GM12878 (cell line): Measurements from ENCODE around the gene TAPBP. TPM values are rescaled to one million over a fixed set of nuclear protein-coding genes. Genes with fewer than 3 reads are reported as not detected.

Experiments used
- ATAC-seq: fragments of 200-7000 bp; cut with Tn5 transposase; 3 replicates; pipeline ENCODE4 v1.9.1; 2020; ENCODE audit warnings: mild to moderate bottlenecking, moderate library complexity
- BruUV-seq: library from RNA; stranded (reverse); fragments of 400-500 nt; replicated peaks from 2 replicates; lab custom pipeline; 2021; lab: Mats Ljungman, UMichigan
- CTCF ChIA-PET: fragments of 300-600 bp; sonication (Branson Sonifier 250); formaldehyde crosslinking; extraction: SDS; loops from one replicate; lab custom pipeline; 2021; ENCODE audit warnings: inconsistent platforms; lab: Yijun Ruan, JAX
- POLR2A ChIA-PET: fragments of 350-600 bp; formaldehyde crosslinking; extraction: SDS; loops from one replicate; lab custom pipeline; 2021; ENCODE audit warnings: inconsistent platforms; lab: Charles Lee
- RAD21 ChIA-PET: fragments of 300-600 bp; sonication (Branson Sonifier 250); formaldehyde crosslinking; loops from one replicate; lab custom pipeline; 2023; ENCODE audit warnings: antibody characterized with exemption; ENCODE audit not compliant: unreplicated experiment; lab: Charles Lee
- SMC1A ChIA-PET: fragments of 300-600 bp; sonication (Branson Sonifier 250); formaldehyde crosslinking; loops from one replicate; lab custom pipeline; 2023; ENCODE audit not compliant: unreplicated experiment, uncharacterized antibody; lab: Charles Lee
- DNase-seq: peaks from one replicate; pipeline ENCODE4 v3.0.0-alpha.2; 2011; ENCODE audit warnings: low read depth, low spot score
- FAIRE-seq: peaks from 3 replicates; lab custom pipeline; 2011; peaks lifted over from hg19 to GRCh38; lab: Jason Lieb, UNC
- H2AFZ ChIP-seq: 2 replicates; pipeline ENCODE4 v1.6.0; 2011; ENCODE audit warnings: low read depth, low read length, control low read depth; ENCODE audit not compliant: control insufficient read depth
- H3K27ac ChIP-seq: 2 replicates; pipeline ENCODE4 v1.5.1; 2011; ENCODE audit warnings: control low read depth; ENCODE audit not compliant: control insufficient read depth, insufficient read depth
- H3K27me3 ChIP-seq, 2 experiments: replicated peaks in 1 of 2; 2 replicates each; pipeline versions ENCODE4 v1.6.0 to v1.6.1; 2011; ENCODE audit warnings: low read length in 1 of 2; ENCODE audit not compliant: control insufficient read depth in 2 of 2, insufficient read depth in 2 of 2
- H3K36me3 ChIP-seq, 2 experiments: 2 replicates each; pipeline ENCODE4 v1.5.1; 2011; ENCODE audit warnings: low read length in 1 of 2; ENCODE audit not compliant: control insufficient read depth in 2 of 2, insufficient read depth in 2 of 2
- H3K4me1 ChIP-seq: 2 replicates; pipeline ENCODE4 v1.6.1; 2011; ENCODE audit warnings: mild to moderate bottlenecking, low read length, moderate library complexity, mixed read lengths; ENCODE audit not compliant: control insufficient read depth, insufficient read depth
- H3K4me2 ChIP-seq: 2 replicates; pipeline ENCODE4 v1.6.0; 2011; ENCODE audit warnings: control low read depth; ENCODE audit not compliant: control insufficient read depth, insufficient read depth
- H3K4me3 ChIP-seq: fragments of 200-600 bp; sonication (generic); 2 replicates; pipeline ENCODE4 v1.5.1; 2016
- H3K79me2 ChIP-seq: 2 replicates; pipeline ENCODE4 v1.6.0; 2011; ENCODE audit warnings: low read length; ENCODE audit not compliant: control insufficient read depth, insufficient read depth
- H3K9ac ChIP-seq: 2 replicates; pipeline ENCODE4 v1.8.0; 2011; ENCODE audit warnings: low read length, control low read depth, mixed read lengths; ENCODE audit not compliant: control insufficient read depth, insufficient read depth
- H3K9me3 ChIP-seq: replicated peaks from 3 replicates; pipeline ENCODE4 v1.5.1; 2011; ENCODE audit warnings: mild to moderate bottlenecking, low read length; ENCODE audit not compliant: control insufficient read depth, insufficient read depth
- H4K20me1 ChIP-seq: 2 replicates; pipeline ENCODE4 v1.6.0; 2011; ENCODE audit not compliant: control insufficient read depth, insufficient read depth
- BHLHE40 ChIP-seq, 2 experiments: fragments of 450-650 bp in 1 of 2; IDR thresholded peaks; 2 replicates each; pipeline ENCODE4 v1.6.1; 2011 to 2017; ENCODE audit warnings: low read depth in 2 of 2, borderline replicate concordance in 1 of 2, improper control_type of control experiment in 1 of 2, low read length in 1 of 2, mild to moderate bottlenecking in 1 of 2
- MYB ChIP-seq: fragments of 150-350 bp; IDR thresholded peaks from 2 replicates; pipeline ENCODE4 v1.6.1; 2014; ENCODE audit warnings: mild to moderate bottlenecking, low read depth, low read length, borderline replicate concordance
- POU2F2 ChIP-seq: IDR thresholded peaks from 3 replicates; pipeline ENCODE4 v1.6.1; 2011; ENCODE audit warnings: low read depth, mild to moderate bottlenecking, low read length, borderline replicate concordance
- SMC3 ChIP-seq: IDR thresholded peaks from 2 replicates; pipeline ENCODE4 v1.6.1; 2011; ENCODE audit warnings: low read length, improper control_type of control experiment, borderline replicate concordance
- TCF3 ChIP-seq: IDR thresholded peaks from 2 replicates; pipeline ENCODE4 v1.6.1; 2012; ENCODE audit warnings: low read depth, mild to moderate bottlenecking, low read length, borderline replicate concordance; ENCODE audit not compliant: insufficient read depth
- WGBS: methylation state at CpG from one replicate; pipeline ENCODE4 v1.1.6; 2016; ENCODE audit warnings: low lambda C conversion rate; ENCODE audit not compliant: insufficient replicate concordance, insufficient coverage; ENCODE audit errors: missing lambda C conversion rate; 5-methylcytosine and 5-hydroxymethylcytosine counted together
- in situ Hi-C: fragments of 300-500 bp; cut with MboI; formaldehyde crosslinking; loops from 9 replicates; pipeline ENCODE4 v1.14.3; 2018; ENCODE audit warnings: mixed read lengths
- intact Hi-C: fragments of 100-400 bp; cut with micrococcal nuclease; formaldehyde crosslinking; loops from one replicate; pipeline ENCODE4 v1.14.2; 2022; ENCODE audit not compliant: unreplicated experiment
- polyA plus RNA-seq, 11 experiments: library from polyadenylated mRNA; depleted of rRNA in 4 of 11; unstranded in 6 of 11; stranded (reverse) in 5 of 11; fragments of >200 nt; fragmentation: Nextera tagmentation in 4 of 11; fragmentation: Illumina TruSeq in 1 of 11; extraction: Ambion mirVana in 4 of 11; extraction: Trizol in 1 of 11; gene quantifications; 1 replicate in 1 of 11; 2 replicates in 10 of 11; pipeline versions ENCODE4 v1.2.1 to v1.2.3, GENCODE V29; 2011 to 2016; ENCODE audit warnings: inconsistent platforms in 2 of 11, missing spikeins in 2 of 11, low read depth in 1 of 11
- total RNA-seq, 4 experiments: library from RNA; depleted of rRNA in 3 of 4; stranded (reverse); fragments of >200 nt in 3 of 4; fragmentation: Illumina TruSeq in 1 of 4; extraction: Trizol in 1 of 4; gene quantifications; 2 replicates each; pipeline versions ENCODE4 v1.2.1 to v1.2.3, GENCODE V29; 2013 to 2021
- TF ChIP-seq, protein P1 (sequence below): fragments of 450-650 bp; formaldehyde crosslinking; IDR thresholded peaks from 2 replicates; pipeline ENCODE4 v1.4.0; 2022; ENCODE audit warnings: mild to moderate bottlenecking, moderate library complexity
- TF ChIP-seq, protein P2 (sequence below): fragments of 450-650 bp; formaldehyde crosslinking; IDR thresholded peaks from 2 replicates; pipeline ENCODE4 v1.4.0; 2020; ENCODE audit warnings: mild to moderate bottlenecking, moderate library complexity
- TF ChIP-seq, protein P3 (sequence below): IDR thresholded peaks from 2 replicates; pipeline ENCODE4 v1.6.1; 2011; ENCODE audit warnings: low read depth, mild to moderate bottlenecking, low read length, moderate library complexity, borderline replicate concordance; ENCODE audit errors: extremely low read depth

TAPBP gene
- total and polyA plus RNA-seq, 10 of the 15 experiments (the other 5 are each of a cell fraction or from before 2014, with no cell fraction given), result 14.6 to 210 (median 78.1) TPM

DNA sequence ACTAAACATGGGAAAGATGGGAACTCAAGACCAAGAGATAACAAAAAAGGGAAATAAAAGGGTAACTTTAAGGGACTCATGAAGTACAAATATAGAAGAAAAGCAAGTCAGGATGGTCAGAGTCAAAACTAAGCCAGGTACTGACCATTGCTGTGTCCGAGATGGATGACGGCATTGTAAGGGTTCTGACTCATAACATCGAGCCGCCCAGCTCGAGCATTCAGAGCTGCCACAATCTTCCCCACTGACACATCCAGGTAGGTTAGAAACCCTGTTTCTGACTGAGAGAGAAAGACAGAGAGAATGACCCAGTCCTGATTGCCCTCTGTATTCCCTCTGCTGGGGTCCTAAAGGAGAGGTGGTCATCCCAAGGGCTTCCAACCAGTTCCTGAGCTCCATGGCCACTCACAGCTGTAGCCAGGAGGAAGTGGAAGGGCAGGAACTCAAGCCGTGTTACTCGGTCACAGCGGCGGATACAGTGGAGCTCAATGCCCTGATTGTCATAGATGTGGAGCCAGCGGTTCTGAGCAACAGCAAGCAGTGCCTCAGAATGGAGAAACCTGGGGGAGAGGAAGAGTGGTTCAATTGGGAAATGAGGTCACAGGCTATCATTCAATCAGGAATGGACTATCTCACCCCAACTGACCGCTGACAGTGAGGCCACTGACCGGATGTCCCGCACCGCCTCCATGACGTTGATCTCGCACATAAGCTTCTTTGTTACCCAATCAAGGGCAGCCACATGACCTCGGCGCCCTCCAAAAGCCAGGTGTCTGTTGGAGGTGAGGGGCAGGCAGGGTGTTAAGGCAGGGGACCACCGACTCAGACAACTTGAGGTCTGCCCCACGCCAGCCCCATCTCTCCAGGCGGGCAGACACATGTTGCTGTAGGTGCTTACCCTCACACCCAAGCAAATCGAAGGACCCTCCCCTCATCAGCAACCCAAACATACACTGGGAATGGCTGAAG, 26.6 kb downstream of the TAPBP start:
- Histone ChIP-seq H3K4me2 (peak overlapping the region; percentile 46; the same call in 1 of the 2 replicates), H3K4me3 (no peak overlapping the region), H2AFZ (no peak overlapping the region), H3K27me3 (no peaks in the 10 kb centered on the region), H3K36me3 (peaks cover 3 to 36% of the 10 kb centered on the region in 2 experiments; a peak in 3 of 4 replicates), H3K9ac (no peak overlapping the region), H4K20me1 (no peaks in the 10 kb centered on the region), H3K9me3 (no peaks in the 10 kb centered on the region), H3K79me2 (peaks cover 31% of the 10 kb centered on the region), H3K27ac (no peak overlapping the region), H3K4me1 (no peaks in the 10 kb centered on the region)
- SMC1A ChIA-PET, result interaction anchor here (1.3 to 4.4 kb wide), 3 partner anchors 10 to 37 kb away, joined by 3 to 25 read pairs (median 3); partner anchors contain the start of gene B3GALT4
- CTCF ChIA-PET, result interaction anchor here (0.6 to 5.0 kb wide), 3 partner anchors 10 to 57 kb away, joined by 3 to 28 read pairs (median 3); partner anchors contain the start of gene B3GALT4
- FAIRE-seq (no peak), ATAC-seq (no peak), DNase-seq (no peak)
- TF ChIP-seq POU2F2 (no peak), BHLHE40 (IDR thresholded peaks at IDR 0.05; ENCODE audit: borderline replicate concordance in 1 of 2, low read depth in 2 of 2, low read length in 1 of 2) (no peak), SMC3 (no peak), TCF3 (no peak), MYB (no peak)
- TF ChIP-seq, protein P1, sequence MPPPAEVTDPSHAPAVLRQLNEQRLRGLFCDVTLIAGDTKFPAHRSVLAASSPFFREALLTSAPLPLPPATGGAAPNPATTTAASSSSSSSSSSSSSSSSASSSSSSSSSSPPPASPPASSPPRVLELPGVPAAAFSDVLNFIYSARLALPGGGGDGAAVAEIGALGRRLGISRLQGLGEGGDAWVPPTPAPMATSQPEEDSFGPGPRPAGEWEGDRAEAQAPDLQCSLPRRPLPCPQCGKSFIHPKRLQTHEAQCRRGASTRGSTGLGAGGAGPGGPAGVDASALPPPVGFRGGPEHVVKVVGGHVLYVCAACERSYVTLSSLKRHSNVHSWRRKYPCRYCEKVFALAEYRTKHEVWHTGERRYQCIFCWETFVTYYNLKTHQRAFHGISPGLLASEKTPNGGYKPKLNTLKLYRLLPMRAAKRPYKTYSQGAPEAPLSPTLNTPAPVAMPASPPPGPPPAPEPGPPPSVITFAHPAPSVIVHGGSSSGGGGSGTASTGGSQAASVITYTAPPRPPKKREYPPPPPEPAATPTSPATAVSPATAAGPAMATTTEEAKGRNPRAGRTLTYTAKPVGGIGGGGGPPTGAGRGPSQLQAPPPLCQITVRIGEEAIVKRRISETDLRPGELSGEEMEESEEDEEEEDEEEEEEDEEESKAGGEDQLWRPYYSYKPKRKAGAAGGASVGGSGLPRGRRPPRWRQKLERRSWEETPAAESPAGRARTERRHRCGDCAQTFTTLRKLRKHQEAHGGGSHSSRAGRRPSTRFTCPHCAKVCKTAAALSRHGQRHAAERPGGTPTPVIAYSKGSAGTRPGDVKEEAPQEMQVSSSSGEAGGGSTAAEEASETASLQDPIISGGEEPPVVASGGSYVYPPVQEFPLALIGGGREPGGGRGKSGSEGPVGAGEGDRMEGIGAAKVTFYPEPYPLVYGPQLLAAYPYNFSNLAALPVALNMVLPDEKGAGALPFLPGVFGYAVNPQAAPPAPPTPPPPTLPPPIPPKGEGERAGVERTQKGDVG, result no peak
- TF ChIP-seq, protein P2, sequence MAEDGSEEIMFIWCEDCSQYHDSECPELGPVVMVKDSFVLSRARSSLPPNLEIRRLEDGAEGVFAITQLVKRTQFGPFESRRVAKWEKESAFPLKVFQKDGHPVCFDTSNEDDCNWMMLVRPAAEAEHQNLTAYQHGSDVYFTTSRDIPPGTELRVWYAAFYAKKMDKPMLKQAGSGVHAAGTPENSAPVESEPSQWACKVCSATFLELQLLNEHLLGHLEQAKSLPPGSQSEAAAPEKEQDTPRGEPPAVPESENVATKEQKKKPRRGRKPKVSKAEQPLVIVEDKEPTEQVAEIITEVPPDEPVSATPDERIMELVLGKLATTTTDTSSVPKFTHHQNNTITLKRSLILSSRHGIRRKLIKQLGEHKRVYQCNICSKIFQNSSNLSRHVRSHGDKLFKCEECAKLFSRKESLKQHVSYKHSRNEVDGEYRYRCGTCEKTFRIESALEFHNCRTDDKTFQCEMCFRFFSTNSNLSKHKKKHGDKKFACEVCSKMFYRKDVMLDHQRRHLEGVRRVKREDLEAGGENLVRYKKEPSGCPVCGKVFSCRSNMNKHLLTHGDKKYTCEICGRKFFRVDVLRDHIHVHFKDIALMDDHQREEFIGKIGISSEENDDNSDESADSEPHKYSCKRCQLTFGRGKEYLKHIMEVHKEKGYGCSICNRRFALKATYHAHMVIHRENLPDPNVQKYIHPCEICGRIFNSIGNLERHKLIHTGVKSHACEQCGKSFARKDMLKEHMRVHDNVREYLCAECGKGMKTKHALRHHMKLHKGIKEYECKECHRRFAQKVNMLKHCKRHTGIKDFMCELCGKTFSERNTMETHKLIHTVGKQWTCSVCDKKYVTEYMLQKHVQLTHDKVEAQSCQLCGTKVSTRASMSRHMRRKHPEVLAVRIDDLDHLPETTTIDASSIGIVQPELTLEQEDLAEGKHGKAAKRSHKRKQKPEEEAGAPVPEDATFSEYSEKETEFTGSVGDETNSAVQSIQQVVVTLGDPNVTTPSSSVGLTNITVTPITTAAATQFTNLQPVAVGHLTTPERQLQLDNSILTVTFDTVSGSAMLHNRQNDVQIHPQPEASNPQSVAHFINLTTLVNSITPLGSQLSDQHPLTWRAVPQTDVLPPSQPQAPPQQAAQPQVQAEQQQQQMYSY (CRISPR knock-in tag), result no peak
- TF ChIP-seq, protein P3, sequence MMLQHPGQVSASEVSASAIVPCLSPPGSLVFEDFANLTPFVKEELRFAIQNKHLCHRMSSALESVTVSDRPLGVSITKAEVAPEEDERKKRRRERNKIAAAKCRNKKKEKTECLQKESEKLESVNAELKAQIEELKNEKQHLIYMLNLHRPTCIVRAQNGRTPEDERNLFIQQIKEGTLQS, result no peak
- in situ Hi-C loops (no loop called here), intact Hi-C loops (no loop called here)
- 93% methylated on average over 22 of the region's 22 CpGs for WGBS
- RAD21 ChIA-PET, result interaction anchor here (1.7 kb wide), 1 partner anchor 138 kb away, joined by 5 read pairs; no protein-coding TSS in a partner anchor
- POLR2A ChIA-PET, result interaction anchor here (0.9 to 3.5 kb wide), 7 partner anchors 9 to 34 kb away, joined by 3 to 60 read pairs (median 4); partner anchors contain the start of genes B3GALT4, RGL2, RPS18 and VPS52
- no TSS peak for BruUV-seq
